DMS53 treated with DMSO at 0.1 percent for 48 hours (cell line): ENCODE data around the gene SLF2.
"Not testable (repeated sequence)": the region's sequence is repeated elsewhere in the genome, so short reads cannot be mapped to it uniquely, and the experiment has no call there.

ENCODE experiments used
- DNase-seq: peaks from one replicate; lab custom pipeline; 2025; ENCODE audit not compliant: unreplicated experiment; lab: John Stamatoyannopoulos, UW

Gene SLF2

GRCh38 chr10:100879741-100880360, 32.9 kb upstream of the SLF2 start:
- no peak for DNase-seq

DNA sequence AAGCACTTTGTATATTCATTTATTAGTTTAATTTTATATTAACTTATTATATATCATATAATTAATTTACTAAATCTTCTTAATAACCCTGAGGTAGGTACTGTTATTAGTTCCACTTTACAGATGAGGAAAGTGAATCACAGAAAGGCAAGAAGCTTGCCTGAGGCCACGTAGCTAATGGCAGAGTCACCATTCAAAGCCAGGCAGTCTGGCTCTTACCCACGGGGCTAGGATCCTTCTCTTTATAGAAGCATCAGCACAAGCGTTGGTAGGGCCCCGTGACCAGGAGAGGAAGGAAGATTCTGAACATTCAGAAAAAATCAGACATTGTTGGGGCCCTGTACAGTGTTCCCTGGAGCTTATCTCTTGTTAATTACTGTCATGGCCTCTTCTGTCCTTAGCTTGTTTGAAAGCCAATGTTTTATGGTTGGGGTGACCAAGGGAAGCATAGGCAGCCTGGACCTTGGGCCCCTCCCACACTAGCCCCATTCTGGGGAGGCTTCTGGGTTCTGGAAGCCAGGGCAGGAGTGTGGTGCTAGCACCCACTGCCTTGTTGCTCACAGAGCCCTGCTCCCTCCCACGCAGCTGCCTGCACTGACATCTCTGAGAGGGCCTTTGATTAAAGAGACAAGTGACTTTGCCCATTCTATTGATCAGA, 31.1 kb upstream of the SLF2 start:
- no peak for DNase-seq

DNA sequence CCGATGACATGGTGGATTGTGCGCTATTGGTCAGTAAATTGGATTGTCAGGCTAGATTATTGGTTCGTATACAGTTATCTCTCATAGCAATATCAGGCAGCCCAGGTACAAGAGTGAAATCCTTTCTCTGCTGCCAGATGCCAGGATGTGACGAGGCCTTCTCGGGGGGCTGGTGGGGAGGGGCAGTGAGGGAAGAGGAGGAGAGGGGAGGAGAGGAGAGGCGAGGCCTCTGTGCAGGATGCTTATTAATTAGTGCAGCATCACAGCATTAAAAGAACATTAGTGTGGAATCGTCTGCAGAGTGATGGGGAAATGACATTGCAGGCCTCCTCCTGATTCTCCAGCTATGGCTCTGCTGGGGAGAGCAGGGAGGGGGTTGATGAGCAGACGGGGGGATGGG, 30.5 kb upstream of the SLF2 start:
- DNase-seq = no peak

GRCh38 chr10:100882671-100883311, 30.0 kb upstream of the SLF2 start:
- no peak for DNase-seq

DNA sequence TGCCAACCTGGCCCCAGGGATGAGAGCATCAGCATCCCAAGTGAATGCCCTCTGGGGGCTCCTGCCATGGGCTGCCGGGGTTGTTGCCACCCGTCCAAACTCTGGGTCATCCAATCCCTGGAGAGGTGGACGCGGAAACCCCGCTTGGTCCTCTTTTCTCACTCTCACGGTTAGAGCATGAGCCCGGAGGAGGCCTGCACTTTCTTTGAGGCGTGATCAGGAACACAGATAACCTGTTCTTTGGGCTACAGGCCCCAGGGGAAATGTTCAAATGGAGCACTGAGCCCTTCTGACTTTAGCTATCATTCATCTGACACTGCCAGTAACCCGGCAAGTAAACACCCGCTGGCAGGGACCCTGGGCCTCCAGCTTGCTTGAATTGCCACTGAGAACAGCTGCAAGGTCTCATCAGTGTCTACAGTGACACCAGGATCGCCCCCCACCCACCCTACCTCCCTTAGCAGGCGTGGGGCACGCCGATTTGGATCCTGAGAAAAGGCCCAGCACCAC, 29.4 kb upstream of the SLF2 start:
- DNase-seq = no peak

DNA sequence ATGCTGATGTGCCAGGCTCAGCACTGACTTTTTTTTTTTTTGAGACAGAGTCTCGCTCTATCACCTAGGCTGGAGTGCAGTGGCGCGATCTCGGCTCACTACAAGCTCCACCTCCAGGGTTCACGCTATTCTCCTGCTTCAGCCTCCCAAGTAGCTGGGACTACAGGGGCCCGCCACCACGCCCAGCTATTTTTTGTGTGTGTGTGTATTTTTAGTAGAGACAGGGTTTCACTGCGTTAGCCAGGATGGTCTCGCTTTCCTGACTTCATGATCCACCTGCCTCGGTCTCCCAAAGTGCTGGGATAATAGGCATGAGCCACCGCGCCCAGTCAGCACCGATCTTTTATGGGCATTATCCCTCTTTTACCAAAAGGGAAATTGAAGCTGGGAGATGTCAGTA, 27.2 kb upstream of the SLF2 start:
- not testable (repeated sequence) for DNase-seq

DNA sequence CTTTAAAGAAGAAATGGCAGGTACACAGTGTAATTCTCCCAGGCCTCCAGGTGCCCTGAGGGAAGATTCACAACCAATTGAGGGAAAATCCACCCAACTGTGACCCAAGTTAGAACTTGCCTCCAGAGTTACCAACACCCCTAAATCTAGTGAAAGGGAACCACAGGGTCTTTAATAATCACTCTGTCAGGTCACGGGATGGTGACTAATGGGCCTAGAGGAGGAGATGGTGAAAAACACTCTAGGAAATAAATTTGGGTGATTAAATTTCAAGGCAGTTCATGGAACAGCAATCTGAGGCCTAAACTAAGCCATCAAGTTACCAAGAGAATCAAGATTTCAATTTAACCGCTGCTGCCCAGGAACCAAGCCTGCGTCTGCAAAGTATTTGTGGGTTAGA, 26.7 kb upstream of the SLF2 start:
- no peak for DNase-seq

DNA sequence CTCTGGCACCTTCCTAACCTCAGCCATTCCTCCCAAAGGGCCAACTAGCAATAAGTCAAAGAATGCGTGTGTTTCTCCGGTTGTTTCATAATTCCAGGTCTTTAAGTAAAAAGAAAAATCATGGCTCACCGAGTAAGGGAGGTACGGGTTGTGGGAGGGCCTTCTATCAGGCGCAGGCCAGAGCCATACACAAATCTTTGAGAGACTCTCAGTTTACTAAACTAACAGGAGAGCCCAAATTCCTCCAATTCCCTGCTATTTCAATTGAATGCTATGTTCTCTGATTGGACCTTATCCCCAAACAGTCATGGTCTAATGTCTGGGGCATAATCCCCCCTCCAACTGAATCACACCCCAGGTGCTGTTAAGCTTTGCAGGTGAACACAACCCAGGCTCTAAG, 26.2 kb upstream of the SLF2 start:
- DNase-seq = no peak

- no peak for DNase-seq
Observed at GRCh38 chr10:100886963-100887362, 25.8 kb upstream of the SLF2 start.

GRCh38 chr10:100887761-100888296, 24.9 kb upstream of the SLF2 start:
- no peak for DNase-seq

DNA sequence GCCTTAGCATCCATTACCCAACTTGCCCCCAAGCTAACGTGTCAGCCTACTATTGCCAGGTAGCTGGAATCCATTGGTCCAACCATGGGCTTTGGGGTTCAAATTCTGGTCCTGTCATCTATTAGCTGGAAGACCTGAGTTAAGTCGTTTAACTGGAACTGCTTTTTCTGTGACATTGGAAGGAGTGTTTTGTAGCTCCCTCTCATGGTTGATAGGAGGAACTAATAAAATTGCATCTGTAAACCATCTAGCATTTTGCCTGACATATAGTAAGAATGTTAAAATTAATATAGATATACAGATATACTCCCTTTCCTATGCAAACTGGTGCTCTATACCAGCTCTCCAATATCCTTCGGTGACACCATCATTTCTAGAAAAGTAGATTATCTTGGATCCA, 23.8 kb upstream of the SLF2 start:
- DNase-seq = no peak

- DNase-seq = no peak
Observed at GRCh38 chr10:100889546-100889945, 23.2 kb upstream of the SLF2 start.

GRCh38 chr10:100890141-100890672, 22.6 kb upstream of the SLF2 start:
- no peak for DNase-seq

- no peak for DNase-seq
Observed at GRCh38 chr10:100890673-100891317, 22.0 kb upstream of the SLF2 start.

DNA sequence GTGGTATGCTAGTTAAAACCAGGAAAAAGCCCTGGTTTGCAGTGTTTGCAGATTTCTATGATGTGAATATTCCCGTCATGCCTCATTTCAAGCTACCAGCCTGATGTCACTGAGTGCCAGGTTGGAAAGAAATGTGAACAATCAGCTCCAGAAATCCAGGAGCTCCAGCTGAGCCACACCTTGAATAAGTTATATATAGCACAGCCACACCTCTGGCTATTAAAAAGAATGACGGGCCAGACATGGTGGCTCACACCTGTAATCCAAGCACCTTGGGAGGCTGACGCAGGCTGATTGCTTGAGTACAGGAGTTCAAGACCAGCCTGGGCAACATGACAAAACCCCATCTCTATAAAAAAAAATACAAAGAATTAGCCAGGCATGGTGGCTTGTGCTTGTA, 18.7 kb upstream of the SLF2 start:
- no peak for DNase-seq

- DNase-seq = no peak
Observed at GRCh38 chr10:100894589-100895294, 18.0 kb upstream of the SLF2 start.

GRCh38 chr10:100895346-100895745, 17.4 kb upstream of the SLF2 start:
- no peak for DNase-seq

- no peak for DNase-seq
Observed at GRCh38 chr10:100895896-100896295, 16.9 kb upstream of the SLF2 start.

GRCh38 chr10:100896876-100897461, 15.8 kb upstream of the SLF2 start:
- DNase-seq = peak; percentile 78

DNA sequence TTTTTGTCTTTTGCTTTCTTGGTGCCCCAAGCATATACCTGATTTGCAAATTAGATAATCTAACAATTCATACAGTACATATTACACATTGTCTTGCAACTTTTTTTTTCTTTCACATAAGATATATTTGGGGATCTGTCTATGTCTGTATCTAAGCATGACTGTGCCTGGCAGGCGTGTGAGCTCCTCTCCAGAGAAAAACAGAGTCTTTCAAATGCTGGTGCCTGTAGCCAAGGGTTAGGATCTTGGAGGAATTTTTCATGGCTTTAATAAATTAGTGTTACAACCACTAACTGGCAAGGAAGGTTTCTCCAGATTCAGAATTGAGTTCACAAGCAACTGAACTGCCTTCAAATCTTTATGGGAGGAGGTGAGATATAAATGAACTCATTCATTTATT, 14.8 kb upstream of the SLF2 start:
- DNase-seq = no peak
